ENCODE data around the gene NT5DC1. TPM values are rescaled to one million over a fixed set of nuclear protein-coding genes. Genes with fewer than 3 reads are reported as not detected.
A peak's percentile ranks its signal among the peaks of the same experiment; 100 is the strongest.

Gene NT5DC1
- total and polyA plus RNA-seq, 10 donors, result 7.4 to 47.5 (median 13.6) TPM

GRCh38 chr6:116104636-116105035 is 4.0 kb downstream of the NT5DC1 start:
- WGBS, 5 donors, result 92 to 100% (median 99%) methylated on average over 1 of the region's 1 CpG
- peaks cover 24 to 80% (median 52%) of the 10 kb centered on the region in 6 donors for H3K4me1 ChIP-seq
- peaks cover 0 to 29% (median 15%) of the 10 kb centered on the region in 6 donors for H3K36me3 ChIP-seq
- TF ChIP-seq POLR2A (IDR thresholded peaks at IDR 0.05) (no peak), POLR2AphosphoS5 (IDR thresholded peaks at IDR 0.05) (no peak), CTCF (IDR thresholded peaks at IDR 0.05 in 8 of 11, conservative IDR thresholded peaks at IDR 0.05 in 3 of 11) (no peak)
- no peaks in the 10 kb centered on the region for H3K9me3 ChIP-seq
- H3K27me3 ChIP-seq (replicated peaks in 1 of 7), result no peaks in the 10 kb centered on the region
- H3K27ac ChIP-seq, result no peak overlapping the region
- no peak for DNase-seq
- intact Hi-C loops (cut with DNase I; ENCODE audit: low total_unique reads), result no loop called here
- no peak overlapping the region for H3K4me3 ChIP-seq

GRCh38 chr6:116105247-116105646 is 4.6 kb downstream of the NT5DC1 start:
- peaks cover 0 to 35% (median 21%) of the 10 kb centered on the region in 6 donors for H3K36me3 ChIP-seq
- TF ChIP-seq POLR2AphosphoS5 (IDR thresholded peaks at IDR 0.05), result no peak
- TF ChIP-seq CTCF (IDR thresholded peaks at IDR 0.05 in 8 of 11, conservative IDR thresholded peaks at IDR 0.05 in 3 of 11), result no peak
- TF ChIP-seq POLR2A (IDR thresholded peaks at IDR 0.05), result no peak
- DNase-seq, result no peak
- H3K27ac ChIP-seq, result no peak overlapping the region
- H3K9me3 ChIP-seq, result no peaks in the 10 kb centered on the region
- 92 to 99% (median 95%) methylated on average over 3 of the region's 3 CpGs for WGBS, 5 donors
- H3K27me3 ChIP-seq (replicated peaks in 1 of 7), result no peaks in the 10 kb centered on the region
- H3K4me3 ChIP-seq, result no peak overlapping the region
- H3K4me1 ChIP-seq, result peaks cover 19 to 74% (median 46%) of the 10 kb centered on the region in 6 donors
- intact Hi-C loops (cut with DNase I; ENCODE audit: low total_unique reads), result no loop called here

- 7 to 34% (median 15%) methylated on average over 1 of the region's 1 CpG for WGBS, 5 donors
- intact Hi-C loops (cut with DNase I; ENCODE audit: low total_unique reads), result no loop called here
These were observed 5.5 kb downstream of the NT5DC1 start for GRCh38 chr6:116106146-116106545.

GRCh38 chr6:116108836-116109235 is 8.2 kb downstream of the NT5DC1 start:
- Histone ChIP-seq H3K4me1 (peaks cover 6 to 45% (median 20%) of the 10 kb centered on the region in 6 donors), H3K27ac (peak overlapping the region in 1 of 8 donors; percentile 16), H3K36me3 (peaks cover 0 to 71% (median 47%) of the 10 kb centered on the region in 6 donors), H3K27me3 (replicated peaks in 1 of 7) (no peaks in the 10 kb centered on the region), H3K9me3 (no peaks in the 10 kb centered on the region), H3K4me3 (no peak overlapping the region)
- TF ChIP-seq CTCF (IDR thresholded peaks at IDR 0.05 in 8 of 11, conservative IDR thresholded peaks at IDR 0.05 in 3 of 11), result no peak
- no peak for TF ChIP-seq POLR2AphosphoS5 (IDR thresholded peaks at IDR 0.05)
- no peak for TF ChIP-seq POLR2A (IDR thresholded peaks at IDR 0.05)
- WGBS, 5 donors, result 46 to 77% (median 71%) methylated on average over 1 of the region's 1 CpG
- intact Hi-C loops (cut with DNase I; ENCODE audit: low total_unique reads), result no loop called here
- DNase-seq, result no peak

More at GRCh38 chr6:116106146-116106545, 5.5 kb downstream of the NT5DC1 start:
- TF ChIP-seq CTCF (IDR thresholded peaks at IDR 0.05 in 8 of 11, conservative IDR thresholded peaks at IDR 0.05 in 3 of 11) (no peak), POLR2AphosphoS5 (IDR thresholded peaks at IDR 0.05) (no peak), POLR2A (IDR thresholded peaks at IDR 0.05) (no peak)
- no peak for DNase-seq
- H3K4me3 ChIP-seq, result no peak overlapping the region
- H3K27me3 ChIP-seq (replicated peaks in 1 of 7), result no peaks in the 10 kb centered on the region
- peaks cover 0 to 44% (median 29%) of the 10 kb centered on the region in 6 donors for H3K36me3 ChIP-seq
- H3K27ac ChIP-seq, result peak overlapping the region in 3 of 8 donors; percentile 5 to 41 (median 24)
- H3K4me1 ChIP-seq, result peaks cover 19 to 72% (median 44%) of the 10 kb centered on the region in 6 donors
- no peaks in the 10 kb centered on the region for H3K9me3 ChIP-seq

Measured in spleen (tissue), 11 donors.